HepG2 (cell line): ENCODE data around the gene PPARA. TPM values are rescaled to one million over a fixed set of nuclear protein-coding genes. Genes with fewer than 3 reads are reported as not detected.
A peak's percentile ranks its signal among the peaks of the same experiment; 100 is the strongest.

ENCODE experiments used
- ATAC-seq: fragments of 200-7000 bp; cut with Tn5 transposase; 3 replicates; pipeline ENCODE4 v1.9.1; 2020; ENCODE audit warnings: mild to moderate bottlenecking, moderate library complexity
- BruUV-seq: library from RNA; stranded (reverse); fragments of 400-500 nt; replicated peaks from 2 replicates; lab custom pipeline; 2021; lab: Mats Ljungman, UMichigan
- CTCF ChIA-PET: fragments of 300-600 bp; formaldehyde crosslinking; extraction: SDS; loops from one replicate; lab custom pipeline; 2021; ENCODE audit warnings: low total read pairs, inconsistent platforms, low intra/inter-chr PET ratio; lab: Yijun Ruan, JAX
- POLR2A ChIA-PET: fragments of 350-600 bp; sonication (Branson Sonifier 250); formaldehyde crosslinking; loops from one replicate; lab custom pipeline; 2020; ENCODE audit warnings: antibody characterized with exemption, inconsistent platforms; lab: Yijun Ruan, JAX
- DNase-seq: peaks from one replicate; pipeline ENCODE4 v3.0.0-alpha.2; 2015; ENCODE audit warnings: low spot score
- FAIRE-seq: peaks from 3 replicates; lab custom pipeline; 2011; peaks lifted over from hg19 to GRCh38; lab: Jason Lieb, UNC
- H2AFZ ChIP-seq: one replicate; pipeline ENCODE4 v1.6.1; 2011; ENCODE audit warnings: low read length, inconsistent platforms
- H3K27ac ChIP-seq: fragments of 300-600 bp; 3 replicates; pipeline ENCODE4 v1.8.0; 2011; ENCODE audit warnings: mixed run types, mild to moderate bottlenecking, mixed read lengths, low read length, inconsistent platforms; ENCODE audit not compliant: insufficient read depth; ENCODE audit errors: extremely low read length
- H3K27me3 ChIP-seq, 2 experiments: fragments of 200-600 bp in 1 of 2; 2 replicates in 1 of 2; 3 replicates in 1 of 2; pipeline versions ENCODE4 v1.6.0 to v1.8.0; 2011; ENCODE audit warnings: low read length in 2 of 2, mild to moderate bottlenecking in 2 of 2, moderate library complexity in 2 of 2, inconsistent platforms in 1 of 2; ENCODE audit not compliant: insufficient read depth in 2 of 2, control insufficient read depth in 1 of 2
- H3K36me3 ChIP-seq, 2 experiments: fragments of 200-600 bp in 1 of 2; replicated peaks in 1 of 2; 2 replicates in 1 of 2; 3 replicates in 1 of 2; pipeline versions ENCODE4 v1.5.1 to v1.8.0; 2011; ENCODE audit warnings: low read length in 2 of 2, inconsistent platforms in 1 of 2; ENCODE audit not compliant: insufficient read depth in 2 of 2, control insufficient read depth in 1 of 2
- H3K4me1 ChIP-seq: 2 replicates; pipeline ENCODE4 v1.5.1; 2012; ENCODE audit warnings: low read length, inconsistent platforms; ENCODE audit not compliant: insufficient read depth
- H3K4me2 ChIP-seq: 2 replicates; pipeline ENCODE4 v1.6.0; 2011; ENCODE audit warnings: low read depth, low read length, inconsistent platforms
- H3K4me3 ChIP-seq, 3 experiments: fragments of 200-600 bp in 1 of 3; sonication (generic), shearing (Covaris generic) in 1 of 3; replicated peaks in 1 of 3; 2 replicates each; pipeline ENCODE4 v1.5.1; 2011 to 2016; ENCODE audit warnings: low read length in 3 of 3, inconsistent platforms in 2 of 3, low read depth in 2 of 3, mild to moderate bottlenecking in 2 of 3, control low read depth in 1 of 3, mixed read lengths in 1 of 3; ENCODE audit not compliant: insufficient read depth in 1 of 3
- H3K79me2 ChIP-seq: one replicate; pipeline ENCODE4 v1.6.1; 2011; ENCODE audit warnings: low read length, inconsistent platforms; ENCODE audit not compliant: insufficient read depth
- H3K9ac ChIP-seq: 2 replicates; pipeline ENCODE4 v1.6.0; 2011; ENCODE audit warnings: mild to moderate bottlenecking, low read depth, low read length, inconsistent platforms; ENCODE audit not compliant: insufficient read depth
- H3K9me3 ChIP-seq: 2 replicates; pipeline ENCODE4 v1.5.1; 2012; ENCODE audit warnings: mild to moderate bottlenecking, low read length
- H4K20me1 ChIP-seq: 2 replicates; pipeline ENCODE4 v1.6.0; 2011; ENCODE audit warnings: inconsistent platforms, mild to moderate bottlenecking, low read length, moderate library complexity; ENCODE audit not compliant: insufficient read depth
- NR2F6 ChIP-seq, 2 experiments: IDR thresholded peaks; 2 replicates each; pipeline ENCODE4 v1.6.1; 2016; ENCODE audit warnings: antibody characterized with exemption in 1 of 2, mild to moderate bottlenecking in 1 of 2
- ZBTB8A ChIP-seq: sonication (generic); formaldehyde crosslinking; IDR thresholded peaks from 2 replicates; pipeline ENCODE4 v1.4.0; 2020; ENCODE audit warnings: mild to moderate bottlenecking, low read depth, missing genetic modification reagents, borderline replicate concordance
- ZFP36 ChIP-seq: fragments of 150-350 bp; IDR thresholded peaks from 2 replicates; pipeline ENCODE4 v1.6.1; 2018; ENCODE audit warnings: borderline replicate concordance, low read length, low read depth; ENCODE audit not compliant: partially characterized antibody
- WGBS: methylation state at CpG from one replicate; pipeline ENCODE4 v1.1.6; 2017; ENCODE audit warnings: low lambda C conversion rate; 5-methylcytosine and 5-hydroxymethylcytosine counted together
- in situ Hi-C: cut with HindIII; loops from 2 replicates; pipeline ENCODE4 v1.10.0; 2017; ENCODE audit warnings: low pct_unique_long_range_greater_than_20kb; ENCODE audit not compliant: extremely low pct_ligation_motif_present
- intact Hi-C: fragments of 100-400 bp; cut with micrococcal nuclease; formaldehyde crosslinking; loops from one replicate; pipeline ENCODE4 v1.10.0; 2022; ENCODE audit not compliant: unreplicated experiment
- polyA plus RNA-seq, 8 experiments: library from polyadenylated mRNA; depleted of rRNA in 3 of 8; stranded (reverse) in 7 of 8; unstranded in 1 of 8; fragments of >200 nt; fragmentation: Illumina TruSeq in 4 of 8; extraction: Trizol in 4 of 8; gene quantifications; 2 replicates each; pipeline versions ENCODE4 v1.2.1 to v1.2.3, GENCODE V29; 2011 to 2016; ENCODE audit warnings: low read depth in 4 of 8, missing spikeins in 1 of 8, mixed read lengths in 1 of 8; ENCODE audit not compliant: insufficient read depth in 1 of 8
- total RNA-seq, 5 experiments: library from RNA; depleted of rRNA; stranded (reverse); fragments of >200 nt; fragmentation: Illumina TruSeq; extraction: Trizol; gene quantifications; 2 replicates each; pipeline ENCODE4 v1.2.3, GENCODE V29; 2016; ENCODE audit warnings: low read depth in 1 of 5
- TF ChIP-seq, protein P1 (sequence below): sonication (generic); formaldehyde crosslinking; IDR thresholded peaks from one replicate; pipeline ENCODE4 v1.5.1; 2020; ENCODE audit warnings: mild to moderate bottlenecking, missing genetic modification reagents; ENCODE audit errors: not compliant biosample characterization
- TF ChIP-seq, protein P2 (sequence below): IDR thresholded peaks from 2 replicates; pipeline ENCODE4 v1.6.1; 2016; ENCODE audit warnings: control low read depth

The PPARA gene
- total and polyA plus RNA-seq, 2 of the 13 experiments (the other 11 are each of a cell fraction or from before 2014, with no cell fraction given): 18.2 to 24.7 TPM

DNA sequence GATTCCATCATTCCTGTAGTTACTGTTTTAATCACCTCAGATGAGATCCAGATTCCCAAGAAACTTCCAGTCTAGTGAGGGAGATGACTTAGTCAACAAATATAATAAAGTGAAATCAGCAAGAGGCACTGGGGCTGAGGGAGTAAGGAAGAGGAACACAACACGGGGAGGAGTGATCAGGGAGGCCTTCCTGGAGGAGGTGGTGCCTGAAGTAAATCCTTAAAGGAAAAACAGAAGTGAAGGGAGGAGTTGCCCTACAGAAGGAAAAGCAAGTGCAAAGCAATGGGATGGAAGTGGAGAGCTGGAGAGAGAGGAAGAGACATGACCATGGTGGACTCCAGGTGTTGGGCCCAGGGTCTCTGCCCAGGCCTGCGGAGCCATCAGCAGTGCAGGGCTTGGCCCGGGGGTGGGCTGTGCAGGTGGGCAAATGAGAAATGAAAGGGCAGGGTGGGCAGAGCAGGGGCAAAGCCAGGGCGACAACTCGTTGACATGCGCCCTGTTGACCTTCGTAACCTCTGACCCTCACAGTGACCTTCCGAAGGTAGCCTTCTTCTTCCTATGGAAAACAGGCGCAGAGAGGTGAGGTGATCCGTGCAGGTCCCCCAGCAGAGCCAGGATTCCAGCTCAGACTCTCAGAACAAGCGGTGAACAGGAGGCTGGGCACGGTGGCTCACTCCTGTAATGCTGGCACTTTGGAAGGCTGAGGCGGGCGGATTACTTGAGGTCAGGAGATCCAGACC lies 12.1 kb upstream of the PPARA start:
- no peak for FAIRE-seq
- Histone ChIP-seq H3K9me3 (no peaks in the 10 kb centered on the region), H3K27ac (no peak overlapping the region), H2AFZ (no peak overlapping the region), H3K27me3 (no peaks in the 10 kb centered on the region; a peak in 2 of 5 replicates)
- CTCF ChIA-PET: no interaction called here
- no peak for DNase-seq
- no peak for ATAC-seq
- WGBS: 68% methylated on average over 14 of the region's 14 CpGs
- TF ChIP-seq, protein P1, sequence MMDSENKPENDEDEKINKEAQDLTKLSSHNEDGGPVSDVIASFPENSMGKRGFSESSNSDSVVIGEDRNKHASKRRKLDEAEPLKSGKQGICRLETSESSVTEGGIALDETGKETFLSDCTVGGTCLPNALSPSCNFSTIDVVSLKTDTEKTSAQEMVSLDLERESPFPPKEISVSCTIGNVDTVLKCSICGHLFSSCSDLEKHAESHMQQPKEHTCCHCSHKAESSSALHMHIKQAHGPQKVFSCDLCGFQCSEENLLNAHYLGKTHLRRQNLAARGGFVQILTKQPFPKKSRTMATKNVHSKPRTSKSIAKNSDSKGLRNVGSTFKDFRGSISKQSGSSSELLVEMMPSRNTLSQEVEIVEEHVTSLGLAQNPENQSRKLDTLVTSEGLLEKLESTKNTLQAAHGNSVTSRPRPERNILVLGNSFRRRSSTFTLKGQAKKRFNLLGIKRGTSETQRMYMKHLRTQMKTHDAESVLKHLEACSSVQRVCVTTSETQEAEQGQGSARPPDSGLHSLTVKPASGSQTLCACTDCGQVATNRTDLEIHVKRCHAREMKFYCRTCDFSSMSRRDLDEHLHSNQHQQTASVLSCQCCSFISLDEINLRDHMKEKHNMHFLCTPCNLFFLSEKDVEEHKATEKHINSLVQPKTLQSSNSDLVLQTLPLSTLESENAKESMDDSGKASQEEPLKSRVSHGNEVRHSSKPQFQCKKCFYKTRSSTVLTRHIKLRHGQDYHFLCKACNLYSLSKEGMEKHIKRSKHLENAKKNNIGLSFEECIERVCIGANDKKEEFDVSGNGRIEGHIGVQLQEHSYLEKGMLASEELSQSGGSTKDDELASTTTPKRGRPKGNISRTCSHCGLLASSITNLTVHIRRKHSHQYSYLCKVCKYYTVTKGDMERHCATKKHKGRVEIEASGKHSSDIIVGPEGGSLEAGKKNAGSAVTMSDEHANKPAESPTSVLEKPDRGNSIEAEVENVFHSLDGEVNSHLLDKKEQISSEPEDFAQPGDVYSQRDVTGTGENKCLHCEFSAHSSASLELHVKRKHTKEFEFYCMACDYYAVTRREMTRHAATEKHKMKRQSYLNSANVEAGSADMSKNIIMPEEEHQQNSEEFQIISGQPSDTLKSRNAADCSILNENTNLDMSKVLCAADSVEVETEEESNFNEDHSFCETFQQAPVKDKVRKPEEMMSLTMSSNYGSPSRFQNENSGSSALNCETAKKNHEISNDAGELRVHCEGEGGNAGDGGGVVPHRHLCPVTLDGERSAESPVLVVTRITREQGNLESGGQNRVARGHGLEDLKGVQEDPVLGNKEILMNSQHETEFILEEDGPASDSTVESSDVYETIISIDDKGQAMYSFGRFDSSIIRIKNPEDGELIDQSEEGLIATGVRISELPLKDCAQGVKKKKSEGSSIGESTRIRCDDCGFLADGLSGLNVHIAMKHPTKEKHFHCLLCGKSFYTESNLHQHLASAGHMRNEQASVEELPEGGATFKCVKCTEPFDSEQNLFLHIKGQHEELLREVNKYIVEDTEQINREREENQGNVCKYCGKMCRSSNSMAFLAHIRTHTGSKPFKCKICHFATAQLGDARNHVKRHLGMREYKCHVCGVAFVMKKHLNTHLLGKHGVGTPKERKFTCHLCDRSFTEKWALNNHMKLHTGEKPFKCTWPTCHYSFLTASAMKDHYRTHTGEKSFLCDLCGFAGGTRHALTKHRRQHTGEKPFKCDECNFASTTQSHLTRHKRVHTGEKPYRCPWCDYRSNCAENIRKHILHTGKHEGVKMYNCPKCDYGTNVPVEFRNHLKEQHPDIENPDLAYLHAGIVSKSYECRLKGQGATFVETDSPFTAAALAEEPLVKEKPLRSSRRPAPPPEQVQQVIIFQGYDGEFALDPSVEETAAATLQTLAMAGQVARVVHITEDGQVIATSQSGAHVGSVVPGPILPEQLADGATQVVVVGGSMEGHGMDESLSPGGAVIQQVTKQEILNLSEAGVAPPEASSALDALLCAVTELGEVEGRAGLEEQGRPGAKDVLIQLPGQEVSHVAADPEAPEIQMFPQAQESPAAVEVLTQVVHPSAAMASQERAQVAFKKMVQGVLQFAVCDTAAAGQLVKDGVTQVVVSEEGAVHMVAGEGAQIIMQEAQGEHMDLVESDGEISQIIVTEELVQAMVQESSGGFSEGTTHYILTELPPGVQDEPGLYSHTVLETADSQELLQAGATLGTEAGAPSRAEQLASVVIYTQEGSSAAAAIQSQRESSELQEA (CRISPR knock-in tag): no peak
- TF ChIP-seq NR2F6 (IDR thresholded peaks at IDR 0.05): peak; percentile 51; the same call in 1 of the 2 replicates
- no peak; the same call in 1 of the 2 replicates for TF ChIP-seq NR2F6 (CRISPR knock-in tag; IDR thresholded peaks at IDR 0.05)
- TF ChIP-seq, protein P2, sequence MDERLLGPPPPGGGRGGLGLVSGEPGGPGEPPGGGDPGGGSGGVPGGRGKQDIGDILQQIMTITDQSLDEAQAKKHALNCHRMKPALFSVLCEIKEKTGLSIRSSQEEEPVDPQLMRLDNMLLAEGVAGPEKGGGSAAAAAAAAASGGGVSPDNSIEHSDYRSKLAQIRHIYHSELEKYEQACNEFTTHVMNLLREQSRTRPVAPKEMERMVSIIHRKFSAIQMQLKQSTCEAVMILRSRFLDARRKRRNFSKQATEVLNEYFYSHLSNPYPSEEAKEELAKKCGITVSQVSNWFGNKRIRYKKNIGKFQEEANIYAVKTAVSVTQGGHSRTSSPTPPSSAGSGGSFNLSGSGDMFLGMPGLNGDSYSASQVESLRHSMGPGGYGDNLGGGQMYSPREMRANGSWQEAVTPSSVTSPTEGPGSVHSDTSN: no peak
- TF ChIP-seq ZFP36: peak; percentile 22
- no peak for TF ChIP-seq ZBTB8A (CRISPR knock-in tag)
- TF ChIP-seq, all 625 proteins: peak for 2
- POLR2A ChIA-PET: interaction anchor here (2.3 to 2.8 kb wide), 2 partner anchors 10 to 130 kb away, joined by 8 to 17 read pairs; partner anchors contain the start of gene TTC38
- Histone ChIP-seq H3K9ac (no peak overlapping the region), H3K4me3 (no peak overlapping the region), H3K79me2 (no peaks in the 10 kb centered on the region), H4K20me1 (no peaks in the 10 kb centered on the region), H3K4me2 (no peak overlapping the region), H3K4me1 (peaks cover 79% of the 10 kb centered on the region), H3K36me3 (no peaks in the 10 kb centered on the region)
- in situ Hi-C loops (loop anchor here (25.0 kb wide), 1 partner anchor 399 kb away; the partner anchor contains the start of gene CELSR1), intact Hi-C loops (no loop called here)
- BruUV-seq: no TSS peak
